ENCODE results near the gene NCAM1.

GRCh38 chr11:113189909-113190667 lies 228.9 kb downstream of the NCAM1 start:
- no peak for TF ChIP-seq EZH2 (IDR thresholded peaks at IDR 0.05; ENCODE audit: low read length, unreplicated experiment)
- TF ChIP-seq CTCF (conservative IDR thresholded peaks at IDR 0.05; ENCODE audit: low read depth, low read length) = no peak
- TF ChIP-seq EZH2phosphoT487 (IDR thresholded peaks at IDR 0.05; ENCODE audit: borderline replicate concordance, low read length) = no peak

Data from PC-3 (cell line).